HUES48 (cell line): ENCODE measurements around the gene CD74.

Experiments
- H3K27ac ChIP-seq: one replicate; pipeline ENCODE4 v1.7.0; 2013; ENCODE audit warnings: low read depth, low read length, inconsistent platforms
- H3K27me3 ChIP-seq: 2 replicates; pipeline ENCODE4 v1.6.1; 2013; ENCODE audit warnings: mild to moderate bottlenecking, low read length; ENCODE audit not compliant: control insufficient read depth, insufficient read depth
- H3K36me3 ChIP-seq: 2 replicates; pipeline ENCODE4 v1.6.1; 2013; ENCODE audit warnings: low read length; ENCODE audit not compliant: control insufficient read depth, insufficient read depth
- H3K4me1 ChIP-seq: 2 replicates; pipeline ENCODE4 v1.6.1; 2013; ENCODE audit warnings: mild to moderate bottlenecking, low read length; ENCODE audit not compliant: control insufficient read depth, insufficient read depth
- H3K4me3 ChIP-seq: 2 replicates; pipeline ENCODE4 v1.5.1; 2013; ENCODE audit warnings: mild to moderate bottlenecking, low read depth, low read length
- H3K9ac ChIP-seq: 2 replicates; pipeline ENCODE4 v1.6.1; 2013; ENCODE audit warnings: mild to moderate bottlenecking, low read depth, low read length, moderate library complexity
- H3K9me3 ChIP-seq: 2 replicates; pipeline ENCODE4 v1.6.1; 2013; ENCODE audit warnings: low read length; ENCODE audit not compliant: control insufficient read depth, insufficient read depth

Gene CD74

GRCh38 chr5:150449517-150450339, 37.0 kb upstream of the CD74 start, which contains the start of gene RPS14:
Gene RPS14 (minus strand): TSS chr5:150449739. CDS start chr5:150447733, 2,006 bp downstream.
- H3K36me3 ChIP-seq: peaks cover 41% of the 10 kb centered on the region
- peak within 1 kb of the TSS; percentile 98 for H3K9ac ChIP-seq
- H3K9me3 ChIP-seq: no peaks in the 10 kb centered on the region
- no peaks in the 10 kb centered on the region for H3K27me3 ChIP-seq
- H3K27ac ChIP-seq: peak within 1 kb of the TSS; percentile 99
- peak within 1 kb of the TSS; percentile 81 for H3K4me3 ChIP-seq
- peaks cover 12% of the 10 kb centered on the region for H3K4me1 ChIP-seq

DNA sequence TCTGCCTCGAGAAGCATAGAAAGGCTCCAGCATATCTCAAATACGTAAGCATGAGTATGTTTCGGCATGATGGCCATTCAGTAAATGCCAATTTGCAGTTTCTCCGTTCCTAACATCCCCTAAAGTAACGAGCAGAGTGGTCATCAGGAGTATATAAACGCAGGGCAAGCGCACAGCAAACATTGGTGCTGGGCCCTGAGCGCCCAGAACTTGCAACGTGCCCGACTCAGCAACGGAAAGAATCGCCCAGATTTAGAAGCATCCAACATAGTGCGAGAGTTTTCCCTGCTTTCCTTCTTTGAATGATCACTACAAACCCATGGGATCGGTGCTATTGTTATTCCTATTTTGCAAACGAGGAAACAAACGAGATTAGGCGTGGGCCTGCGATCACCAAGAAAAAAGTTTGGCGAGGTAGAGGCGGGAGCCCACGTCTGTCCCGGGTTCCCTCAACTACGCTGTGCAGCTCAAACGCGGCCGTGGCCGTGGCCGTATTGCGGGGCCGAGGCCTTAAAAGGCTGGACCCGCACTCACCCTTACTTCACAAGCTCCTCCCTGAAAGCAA, 36.3 kb upstream of the CD74 start:
- Histone ChIP-seq H3K9ac (peak overlapping the region; percentile 98), H3K9me3 (no peaks in the 10 kb centered on the region), H3K36me3 (peaks cover 48% of the 10 kb centered on the region), H3K4me1 (peaks cover 9% of the 10 kb centered on the region), H3K27me3 (no peaks in the 10 kb centered on the region), H3K27ac (peak overlapping the region; percentile 99), H3K4me3 (peak overlapping the region; percentile 81)

DNA sequence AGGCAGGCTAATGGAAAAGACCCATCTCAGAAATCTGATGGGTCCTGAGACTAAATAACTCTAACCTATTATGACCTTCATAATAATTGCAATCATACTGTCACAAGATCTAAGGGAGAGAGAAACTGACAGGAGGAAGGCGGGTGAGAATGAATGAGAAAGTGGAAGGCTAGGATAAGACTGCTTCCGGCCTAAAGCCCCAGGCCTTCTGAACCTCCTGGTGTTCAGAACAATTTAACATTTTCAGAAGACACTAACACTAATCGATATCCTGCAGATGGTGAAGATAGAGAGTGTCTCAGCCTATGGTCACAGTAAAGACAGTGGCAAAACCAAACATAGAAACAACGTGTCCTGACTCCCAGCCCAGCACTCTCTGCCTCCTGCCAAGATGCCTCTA, 35.6 kb upstream of the CD74 start:
- Histone ChIP-seq H3K9ac (peak overlapping the region; percentile 98), H3K36me3 (peaks cover 55% of the 10 kb centered on the region), H3K4me3 (peak overlapping the region; percentile 81), H3K9me3 (no peaks in the 10 kb centered on the region), H3K27me3 (no peaks in the 10 kb centered on the region), H3K27ac (peak overlapping the region; percentile 99), H3K4me1 (peaks cover 9% of the 10 kb centered on the region)

GRCh38 chr5:150447188-150447587, 34.5 kb upstream of the CD74 start:
- Histone ChIP-seq H3K27ac (peak overlapping the region; percentile 99), H3K27me3 (no peaks in the 10 kb centered on the region), H3K4me3 (no peak overlapping the region), H3K4me1 (peaks cover 9% of the 10 kb centered on the region), H3K9me3 (no peaks in the 10 kb centered on the region), H3K36me3 (peaks cover 59% of the 10 kb centered on the region), H3K9ac (no peak overlapping the region)

DNA sequence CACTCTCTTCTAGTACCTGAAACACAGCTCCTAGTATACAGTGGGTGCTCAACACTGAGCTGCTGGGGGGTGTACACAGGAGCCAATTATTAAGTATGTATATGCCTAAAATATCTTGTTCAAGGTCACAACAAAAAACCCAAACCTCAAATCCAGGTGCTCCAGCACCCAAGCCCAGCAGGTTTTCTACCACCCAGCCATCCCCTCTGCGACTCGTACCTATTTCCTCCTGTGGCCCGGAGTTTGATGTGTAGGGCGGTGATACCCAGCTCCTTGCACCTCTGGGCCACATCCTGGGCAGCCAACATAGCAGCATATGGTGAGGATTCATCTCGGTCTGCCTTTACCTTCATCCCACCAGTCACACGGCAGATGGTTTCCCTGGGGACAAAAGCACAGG, 33.9 kb upstream of the CD74 start:
- Histone ChIP-seq H3K9me3 (no peaks in the 10 kb centered on the region), H3K36me3 (peaks cover 59% of the 10 kb centered on the region), H3K4me1 (peaks cover 9% of the 10 kb centered on the region), H3K4me3 (no peak overlapping the region), H3K27me3 (no peaks in the 10 kb centered on the region), H3K9ac (no peak overlapping the region), H3K27ac (peak overlapping the region; percentile 99)

GRCh38 chr5:150446088-150446487, 33.4 kb upstream of the CD74 start:
- no peaks in the 10 kb centered on the region for H3K27me3 ChIP-seq
- peaks cover 10% of the 10 kb centered on the region for H3K4me1 ChIP-seq
- peaks cover 59% of the 10 kb centered on the region for H3K36me3 ChIP-seq
- no peak overlapping the region for H3K9ac ChIP-seq
- peak overlapping the region; percentile 99 for H3K27ac ChIP-seq
- no peak overlapping the region for H3K4me3 ChIP-seq
- H3K9me3 ChIP-seq: no peaks in the 10 kb centered on the region

GRCh38 chr5:150444770-150445169, 32.1 kb upstream of the CD74 start:
- no peak overlapping the region for H3K4me3 ChIP-seq
- H3K36me3 ChIP-seq: peaks cover 59% of the 10 kb centered on the region
- H3K27me3 ChIP-seq: no peaks in the 10 kb centered on the region
- no peak overlapping the region for H3K27ac ChIP-seq
- peaks cover 11% of the 10 kb centered on the region for H3K4me1 ChIP-seq
- H3K9ac ChIP-seq: no peak overlapping the region
- H3K9me3 ChIP-seq: no peaks in the 10 kb centered on the region

DNA sequence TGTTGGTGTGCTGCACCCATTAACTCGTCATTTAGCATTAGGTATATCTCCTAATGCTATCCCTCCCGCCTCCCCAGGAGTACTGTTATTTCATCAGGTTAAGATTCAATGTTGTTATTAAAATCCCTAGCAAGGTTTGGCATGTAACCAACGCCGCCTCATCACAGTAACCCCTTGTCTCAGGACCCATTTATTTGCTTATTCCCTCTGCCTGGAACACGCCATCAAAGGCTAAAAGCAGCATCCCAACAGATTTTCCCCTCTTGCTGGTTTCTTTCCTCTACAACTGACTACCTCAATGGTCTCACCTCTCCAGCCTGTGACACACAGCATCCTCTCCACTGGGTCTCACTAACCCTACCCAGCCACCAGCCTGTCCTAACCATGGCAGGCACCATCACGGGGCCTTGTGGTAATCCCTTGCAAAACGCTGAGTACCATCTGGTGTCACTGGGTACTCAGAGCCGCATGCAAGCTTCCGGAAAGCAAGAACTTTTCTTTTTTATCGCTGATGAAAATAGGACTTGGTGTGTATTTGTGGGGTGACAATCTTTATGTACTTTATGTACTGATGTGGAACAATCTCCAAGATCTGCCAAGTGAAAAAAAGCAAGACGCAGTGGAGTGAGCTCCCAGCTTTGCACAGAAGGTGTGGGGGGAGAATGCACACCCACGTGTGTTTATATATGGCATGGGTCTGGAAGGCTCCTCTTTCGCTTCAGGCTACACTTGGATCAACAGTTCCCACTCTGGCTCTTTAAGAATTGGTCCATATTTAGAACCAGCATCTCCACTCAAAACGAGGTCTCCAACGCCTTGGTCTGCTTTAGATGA, 30.7 kb upstream of the CD74 start:
- Histone ChIP-seq H3K4me3 (no peak overlapping the region), H3K27ac (peak overlapping the region; percentile 11), H3K36me3 (peaks cover 55% of the 10 kb centered on the region), H3K9ac (no peak overlapping the region), H3K9me3 (no peaks in the 10 kb centered on the region), H3K4me1 (peaks cover 11% of the 10 kb centered on the region), H3K27me3 (no peaks in the 10 kb centered on the region)

GRCh38 chr5:150442699-150443080, 30.0 kb upstream of the CD74 start:
- H3K36me3 ChIP-seq: peaks cover 48% of the 10 kb centered on the region
- H3K27me3 ChIP-seq: no peaks in the 10 kb centered on the region
- H3K9me3 ChIP-seq: no peaks in the 10 kb centered on the region
- no peak overlapping the region for H3K4me3 ChIP-seq
- peaks cover 4% of the 10 kb centered on the region for H3K4me1 ChIP-seq
- no peak overlapping the region for H3K9ac ChIP-seq
- no peak overlapping the region for H3K27ac ChIP-seq

DNA sequence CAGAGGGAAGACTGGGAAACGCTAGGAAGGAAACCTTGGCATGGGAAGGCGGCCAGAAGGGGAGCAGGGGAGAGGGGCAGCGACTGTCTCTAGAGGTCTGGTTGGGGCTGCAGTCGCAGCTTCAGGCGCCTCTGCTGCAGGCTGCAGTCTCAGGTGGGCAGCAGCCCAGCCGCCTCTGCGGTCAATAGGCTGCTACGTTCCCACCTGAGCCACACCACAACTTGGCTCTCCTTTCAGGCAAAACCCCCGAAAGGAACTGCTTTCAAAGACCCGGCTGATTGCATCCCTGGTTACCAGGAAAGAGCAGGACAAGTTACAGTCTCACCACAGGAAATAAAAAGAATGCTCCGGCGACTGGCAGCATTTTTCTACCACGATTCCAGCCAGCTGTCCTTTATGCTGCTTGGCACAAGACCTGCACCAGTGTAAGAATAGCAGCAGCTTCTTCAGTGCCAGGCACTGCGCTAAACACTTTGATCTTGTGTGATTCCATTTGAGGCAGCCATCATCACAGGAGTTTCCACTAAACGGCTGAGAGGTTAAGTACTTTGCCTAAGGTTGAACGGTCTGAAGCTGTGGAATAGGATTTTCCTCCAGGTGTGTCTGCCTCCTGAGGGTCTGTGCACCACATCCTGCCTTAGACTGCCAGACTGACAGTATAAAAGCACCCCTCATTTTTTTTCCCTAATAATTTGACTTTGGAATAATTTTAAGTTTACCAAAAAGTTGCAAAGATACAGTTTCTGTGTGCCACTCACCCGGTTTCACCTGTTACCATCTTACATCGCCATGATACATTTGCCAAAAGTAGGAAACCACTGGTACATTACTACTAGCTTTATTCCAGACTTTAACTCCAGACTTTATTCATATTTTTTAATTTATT, 29.3 kb upstream of the CD74 start:
- Histone ChIP-seq H3K9ac (no peak overlapping the region), H3K4me1 (peaks cover 2% of the 10 kb centered on the region; the same call in 1 of the 2 replicates), H3K4me3 (no peak overlapping the region), H3K9me3 (no peaks in the 10 kb centered on the region), H3K27ac (peak overlapping the region; percentile 72), H3K27me3 (no peaks in the 10 kb centered on the region), H3K36me3 (peaks cover 41% of the 10 kb centered on the region)
